Tibial nerve (tissue), 4 donors: ENCODE measurements around the gene FAM20A. TPM values are rescaled to one million over a fixed set of nuclear protein-coding genes. Genes with fewer than 3 reads are reported as not detected.

Experiments
- DNase-seq, 2 donors: peaks; one replicate each; pipeline ENCODE4 v3.0.0-alpha.2; 2019; ENCODE audit warnings: low spot score in 2 of 2
- H3K27ac ChIP-seq, 4 donors: fragments of 200-600 bp; sonication (generic) in 3 of 4; one replicate each; pipeline ENCODE4 v1.5.1; 2017 to 2019; ENCODE audit warnings: mild to moderate bottlenecking in 1 of 4
- H3K27me3 ChIP-seq, 2 donors: fragments of 200-600 bp; sonication (generic) in 1 of 2; one replicate each; pipeline versions ENCODE4 v1.5.1 to v1.6.0; 2017 to 2019
- H3K36me3 ChIP-seq, 3 donors: fragments of 200-600 bp; sonication (generic); one replicate each; pipeline ENCODE4 v1.5.1; 2018 to 2019
- H3K4me1 ChIP-seq, 4 donors: fragments of 200-600 bp; sonication (generic) in 3 of 4; one replicate each; pipeline ENCODE4 v1.5.1; 2017 to 2019
- H3K4me3 ChIP-seq, 4 donors: fragments of 200-600 bp; sonication (generic) in 3 of 4; one replicate each; pipeline ENCODE4 v1.5.1; 2017 to 2019; ENCODE audit warnings: mild to moderate bottlenecking in 1 of 4, moderate library complexity in 1 of 4
- H3K9me3 ChIP-seq, 4 donors: fragments of 200-600 bp; sonication (generic) in 3 of 4; one replicate each; pipeline ENCODE4 v1.5.1; 2017 to 2019
- EP300 ChIP-seq, 2 donors: sonication (generic); formaldehyde crosslinking; IDR thresholded peaks; one replicate each; pipeline ENCODE4 v1.6.1; 2017; ENCODE audit warnings: antibody characterized with exemption in 2 of 2, mild to moderate bottlenecking in 1 of 2
- POLR2A ChIP-seq, 2 donors: fragments of 450-650 bp; IDR thresholded peaks; one replicate each; pipeline ENCODE4 v1.6.1; 2017; ENCODE audit warnings: antibody characterized with exemption in 2 of 2, mild to moderate bottlenecking in 2 of 2, moderate library complexity in 2 of 2
- WGBS, 2 donors: methylation state at CpG; one replicate each; pipeline ENCODE4 v1.1.5; 2018; 5-methylcytosine and 5-hydroxymethylcytosine counted together
- total RNA-seq, 4 donors: library from RNA; depleted of rRNA; stranded (reverse); fragments of >200 nt; gene quantifications; one replicate each; pipeline ENCODE4 v1.1.0, GENCODE V29; 2016
- TF ChIP-seq, protein P1 (sequence below), 5 experiments: fragments of 200-600 bp in 3 of 5; fragments of 450-650 bp in 2 of 5; sonication (generic) in 3 of 5; IDR thresholded peaks; one replicate each; pipeline ENCODE4 v1.5.1; 2016 to 2019; ENCODE audit warnings: antibody characterized with exemption in 5 of 5, mild to moderate bottlenecking in 3 of 5, moderate library complexity in 2 of 5

The FAM20A gene
- total RNA-seq, 4 donors from 2014 or later = 9.4 to 104 (median 25.7) TPM

DNA sequence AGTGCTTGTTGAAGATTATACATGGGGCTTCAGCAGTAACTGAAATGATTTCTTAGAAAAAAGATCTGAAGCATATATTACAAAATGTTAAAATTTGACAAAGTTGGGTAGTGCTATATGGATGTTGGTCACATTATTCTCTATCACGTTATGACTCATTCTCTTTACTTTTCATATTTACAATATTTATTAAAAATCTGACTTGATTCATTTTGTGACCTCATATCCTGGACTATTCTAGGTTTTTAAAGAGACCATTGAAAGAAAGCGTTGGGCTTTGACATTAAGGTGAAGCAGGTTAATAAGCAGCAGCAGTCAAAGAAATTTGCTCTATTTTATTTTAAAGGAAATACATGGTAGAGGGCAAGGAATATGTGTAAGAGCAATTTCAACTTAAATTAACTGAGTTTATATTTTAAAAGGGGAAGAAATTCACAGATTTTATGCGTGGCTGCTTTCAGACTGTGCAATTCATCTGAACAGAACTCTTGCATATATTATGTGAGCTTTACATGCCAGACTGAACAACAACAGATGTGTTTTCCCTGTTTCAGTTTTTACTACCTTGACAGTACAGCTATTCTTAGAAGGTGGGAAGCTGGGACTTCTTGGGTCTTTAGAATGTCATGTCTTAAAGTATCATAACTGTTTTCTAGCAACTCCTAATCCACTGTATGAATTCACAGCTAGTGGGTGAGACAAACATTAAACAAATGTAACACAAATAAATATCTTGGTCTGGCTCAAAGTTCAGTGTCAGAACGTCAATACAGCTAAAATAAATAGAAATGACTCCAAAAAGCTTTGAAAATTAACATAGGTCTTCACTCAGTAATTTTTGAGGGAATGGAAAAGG lies 10.4 kb upstream of the FAM20A start:
- no peak overlapping the region for H3K4me3 ChIP-seq
- H3K9me3 ChIP-seq = peaks cover 0 to 41% (median 7%) of the 10 kb centered on the region in 4 donors
- no peak for DNase-seq
- no peaks in the 10 kb centered on the region for H3K4me1 ChIP-seq
- H3K27me3 ChIP-seq = no peaks in the 10 kb centered on the region
- no peaks in the 10 kb centered on the region for H3K36me3 ChIP-seq
- TF ChIP-seq, protein P1, sequence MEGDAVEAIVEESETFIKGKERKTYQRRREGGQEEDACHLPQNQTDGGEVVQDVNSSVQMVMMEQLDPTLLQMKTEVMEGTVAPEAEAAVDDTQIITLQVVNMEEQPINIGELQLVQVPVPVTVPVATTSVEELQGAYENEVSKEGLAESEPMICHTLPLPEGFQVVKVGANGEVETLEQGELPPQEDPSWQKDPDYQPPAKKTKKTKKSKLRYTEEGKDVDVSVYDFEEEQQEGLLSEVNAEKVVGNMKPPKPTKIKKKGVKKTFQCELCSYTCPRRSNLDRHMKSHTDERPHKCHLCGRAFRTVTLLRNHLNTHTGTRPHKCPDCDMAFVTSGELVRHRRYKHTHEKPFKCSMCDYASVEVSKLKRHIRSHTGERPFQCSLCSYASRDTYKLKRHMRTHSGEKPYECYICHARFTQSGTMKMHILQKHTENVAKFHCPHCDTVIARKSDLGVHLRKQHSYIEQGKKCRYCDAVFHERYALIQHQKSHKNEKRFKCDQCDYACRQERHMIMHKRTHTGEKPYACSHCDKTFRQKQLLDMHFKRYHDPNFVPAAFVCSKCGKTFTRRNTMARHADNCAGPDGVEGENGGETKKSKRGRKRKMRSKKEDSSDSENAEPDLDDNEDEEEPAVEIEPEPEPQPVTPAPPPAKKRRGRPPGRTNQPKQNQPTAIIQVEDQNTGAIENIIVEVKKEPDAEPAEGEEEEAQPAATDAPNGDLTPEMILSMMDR (IDR thresholded peaks at IDR 0.05) = no peak
- no peak for TF ChIP-seq EP300 (IDR thresholded peaks at IDR 0.05)
- TF ChIP-seq POLR2A (IDR thresholded peaks at IDR 0.05) = no peak
- WGBS, 2 donors = 51 to 59% methylated on average over 4 of the region's 4 CpGs
- no peak overlapping the region for H3K27ac ChIP-seq

DNA sequence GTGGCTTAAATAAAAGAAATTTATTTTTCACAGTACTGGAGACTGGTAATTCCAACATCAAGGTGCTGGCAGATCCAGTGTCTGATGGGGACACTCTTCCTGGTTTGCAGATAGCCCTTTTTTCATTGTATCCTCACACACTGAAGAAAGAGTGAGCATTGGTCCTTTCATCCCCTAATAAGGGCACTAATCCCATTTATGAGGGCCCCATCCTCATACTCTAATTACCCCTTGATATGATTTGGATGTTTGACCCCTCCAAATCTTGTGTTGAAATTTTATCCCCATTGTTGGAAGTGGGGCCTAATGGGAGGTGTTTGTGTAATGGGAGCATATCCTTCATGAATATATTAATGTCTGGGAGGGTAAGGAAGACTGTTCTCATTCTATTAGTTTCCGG lies 9.4 kb upstream of the FAM20A start:
- Histone ChIP-seq H3K4me3 (no peak overlapping the region), H3K27ac (no peak overlapping the region), H3K9me3 (peaks cover 0 to 41% (median 7%) of the 10 kb centered on the region in 4 donors), H3K27me3 (no peaks in the 10 kb centered on the region), H3K36me3 (no peaks in the 10 kb centered on the region), H3K4me1 (no peaks in the 10 kb centered on the region)
- 93 to 95% methylated on average over 1 of the region's 1 CpG for WGBS, 2 donors
- no peak for TF ChIP-seq POLR2A (IDR thresholded peaks at IDR 0.05)
- no peak for TF ChIP-seq EP300 (IDR thresholded peaks at IDR 0.05)
- TF ChIP-seq, protein P1 (IDR thresholded peaks at IDR 0.05) = no peak
- DNase-seq = no peak

DNA sequence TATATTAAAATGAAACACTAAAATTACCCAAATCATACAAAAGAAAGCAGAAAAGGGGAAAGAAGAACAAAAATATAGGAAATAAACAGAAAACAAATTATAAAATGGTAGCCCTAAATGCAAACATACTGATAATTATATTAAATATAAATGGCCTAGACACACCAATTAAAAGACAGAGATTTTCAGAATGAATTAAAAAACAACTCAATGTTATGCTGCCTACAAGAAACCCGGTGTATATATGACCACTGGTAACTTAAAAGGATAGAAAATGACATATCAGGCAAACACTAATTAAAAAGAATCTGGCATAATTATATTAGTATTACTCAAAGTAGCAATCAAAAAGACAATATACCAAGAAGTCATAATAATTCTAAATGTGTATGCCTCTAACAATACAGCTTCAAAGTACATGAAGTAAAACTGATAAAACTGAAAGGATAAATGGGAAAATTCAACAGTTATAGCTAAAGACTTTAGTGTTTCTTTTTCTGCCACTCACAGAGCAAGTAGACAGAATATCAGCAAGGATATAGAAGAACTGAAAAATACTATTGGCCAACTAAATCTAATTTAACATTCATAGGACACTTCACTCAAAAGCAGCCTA lies 7.5 kb upstream of the FAM20A start:
- Histone ChIP-seq H3K9me3 (peaks cover 0 to 41% (median 7%) of the 10 kb centered on the region in 4 donors), H3K4me3 (no peak overlapping the region), H3K4me1 (peaks cover 0 to under 1% (median 0%) of the 10 kb centered on the region in 4 donors), H3K27ac (no peak overlapping the region), H3K36me3 (no peaks in the 10 kb centered on the region), H3K27me3 (no peaks in the 10 kb centered on the region)
- no peak for DNase-seq
- WGBS, 2 donors = 96% methylated on average over 1 of the region's 1 CpG
- TF ChIP-seq POLR2A (IDR thresholded peaks at IDR 0.05) (no peak), EP300 (IDR thresholded peaks at IDR 0.05) (no peak)
- TF ChIP-seq, protein P1 (IDR thresholded peaks at IDR 0.05) = no peak

DNA sequence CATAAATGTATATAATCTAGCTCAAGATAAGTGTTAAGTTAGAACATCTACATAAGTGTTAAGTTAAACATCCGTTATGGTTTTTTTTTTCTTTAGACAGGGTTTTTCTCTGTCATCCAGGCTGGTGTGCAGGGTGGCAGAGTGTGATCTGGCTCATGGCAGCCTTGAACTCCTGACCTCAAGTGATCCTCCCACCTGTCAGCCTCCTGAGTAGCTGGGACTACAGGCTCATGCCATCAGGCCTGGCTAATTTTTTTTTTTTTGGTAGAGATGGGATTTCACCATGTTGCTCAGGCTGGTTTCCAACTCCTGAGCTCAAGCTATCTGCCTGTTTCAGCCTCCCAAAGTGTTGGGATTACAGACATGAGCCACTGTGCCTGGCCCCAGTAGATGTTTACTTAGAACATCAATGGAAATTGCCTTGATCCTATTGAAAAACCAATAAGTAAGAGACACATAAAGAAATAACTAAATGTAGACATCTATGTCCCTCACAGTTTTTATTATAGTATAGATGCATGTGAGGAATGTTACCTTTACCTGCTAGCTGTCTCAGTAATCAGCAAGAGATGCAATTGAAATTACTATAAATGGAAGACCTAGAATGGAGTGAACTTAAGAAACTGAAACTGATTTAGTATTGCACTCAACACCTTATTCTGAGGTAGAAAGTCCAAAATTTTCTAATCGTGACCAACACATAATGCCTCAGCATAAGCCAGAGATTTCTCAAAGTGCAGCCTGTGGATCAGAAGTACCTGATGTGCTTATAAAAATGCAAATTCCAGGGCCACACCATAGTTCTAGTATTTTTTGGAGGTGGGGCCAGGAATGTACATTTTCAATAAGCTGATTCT lies 5.5 kb upstream of the FAM20A start:
- Histone ChIP-seq H3K9me3 (peaks cover 0 to 41% (median 7%) of the 10 kb centered on the region in 4 donors), H3K4me3 (no peak overlapping the region), H3K27me3 (no peaks in the 10 kb centered on the region), H3K27ac (no peak overlapping the region), H3K4me1 (peaks cover 0 to 15% (median 0%) of the 10 kb centered on the region in 4 donors), H3K36me3 (no peaks in the 10 kb centered on the region)
- DNase-seq = no peak
- TF ChIP-seq EP300 (IDR thresholded peaks at IDR 0.05) = no peak
- TF ChIP-seq, protein P1 (IDR thresholded peaks at IDR 0.05) = no peak
- TF ChIP-seq POLR2A (IDR thresholded peaks at IDR 0.05) = no peak
- 85 to 97% methylated on average over 2 of the region's 2 CpGs for WGBS, 2 donors
